Kidney (tissue), 14 donors: ENCODE results near the gene LGALS14. TPM values are rescaled to one million over a fixed set of nuclear protein-coding genes. Genes with fewer than 3 reads are reported as not detected.

Experiments used
- DNase-seq, 5 donors: peaks; one replicate each; pipeline ENCODE4 v3.0.0-alpha.2; 2013 to 2020
- FAIRE-seq: peaks from 2 replicates; lab custom pipeline; 2012; peaks lifted over from hg19 to GRCh38; lab: Jason Lieb, UNC
- H3K27ac ChIP-seq, 2 donors: one replicate each; pipeline ENCODE4 v1.7.0; 2013; ENCODE audit warnings: low read depth in 2 of 2, low read length in 2 of 2, inconsistent platforms in 1 of 2
- H3K27me3 ChIP-seq: one replicate; pipeline ENCODE4 v1.7.1; 2013; ENCODE audit warnings: low read length, inconsistent platforms; ENCODE audit not compliant: control insufficient read depth, insufficient read depth
- H3K36me3 ChIP-seq, 3 donors: one replicate each; pipeline versions ENCODE4 v1.7.0 to v1.7.1; 2013; ENCODE audit warnings: low read length in 3 of 3, control low read depth in 1 of 3, inconsistent platforms in 1 of 3; ENCODE audit not compliant: insufficient read depth in 3 of 3, control insufficient read depth in 2 of 3
- H3K4me1 ChIP-seq, 3 donors: one replicate each; pipeline versions ENCODE4 v1.7.0 to v1.7.1; 2013; ENCODE audit warnings: low read length in 3 of 3, inconsistent platforms in 1 of 3, low read depth in 1 of 3; ENCODE audit not compliant: control insufficient read depth in 2 of 3, insufficient read depth in 2 of 3
- H3K4me3 ChIP-seq, 3 donors: one replicate each; pipeline versions ENCODE4 v1.7.0 to v1.8.1; 2013; ENCODE audit warnings: low read length in 3 of 3, control low read depth in 1 of 3, inconsistent platforms in 1 of 3
- H3K9ac ChIP-seq, 3 donors: one replicate each; pipeline versions ENCODE4 v1.7.0 to v1.7.1; 2013; ENCODE audit warnings: low read length in 3 of 3, control low read depth in 1 of 3, inconsistent platforms in 1 of 3
- H3K9me3 ChIP-seq, 3 donors: one replicate each; pipeline versions ENCODE4 v1.7.0 to v1.7.1; 2013; ENCODE audit warnings: low read length in 3 of 3, control low read depth in 1 of 3, inconsistent platforms in 1 of 3; ENCODE audit not compliant: control insufficient read depth in 2 of 3, insufficient read depth in 1 of 3
- CTCF ChIP-seq: IDR thresholded peaks from 3 replicates; pipeline ENCODE4 v1.5.1; 2012; ENCODE audit warnings: mild to moderate bottlenecking, moderate library complexity, borderline replicate concordance; ENCODE audit not compliant: insufficient read depth; ENCODE audit errors: extremely low read depth
- intact Hi-C: fragments of 100-400 bp; cut with DNase I; formaldehyde crosslinking; loops from one replicate; pipeline ENCODE4 v1.11.1; 2022
- polyA plus RNA-seq: library from polyadenylated mRNA; stranded (reverse); fragments of 350-450 nt; fragmentation: Illumina TruSeq; extraction: RNeasy Lipid Tissue Mini Kit (QIAGEN cat#74804); gene quantifications from one replicate; pipeline ENCODE4 v1.2.3, GENCODE V29; 2014; ENCODE audit warnings: low read depth, low replicate concordance; ENCODE audit not compliant: insufficient read depth
- total RNA-seq: library from RNA; stranded (reverse); fragmentation: NEBNext Ultra II Directional; extraction: Animal tissue kit (Norgen Biotek cat#: 25700); gene quantifications from one replicate; pipeline ENCODE4 v1.2.1, GENCODE V29; 2021
- donor health status: control.
- donor health status: control.
- donor health status: control.
- donor health status: control.
- donor health status: control.
- donor health status: DM: yes; HTN: yes; CAD: no.
- donor health status: Normal renal cell carcinoma (clear cell type).

Gene LGALS14
- total and polyA plus RNA-seq, 2 donors from 2014 or later = not detected

DNA sequence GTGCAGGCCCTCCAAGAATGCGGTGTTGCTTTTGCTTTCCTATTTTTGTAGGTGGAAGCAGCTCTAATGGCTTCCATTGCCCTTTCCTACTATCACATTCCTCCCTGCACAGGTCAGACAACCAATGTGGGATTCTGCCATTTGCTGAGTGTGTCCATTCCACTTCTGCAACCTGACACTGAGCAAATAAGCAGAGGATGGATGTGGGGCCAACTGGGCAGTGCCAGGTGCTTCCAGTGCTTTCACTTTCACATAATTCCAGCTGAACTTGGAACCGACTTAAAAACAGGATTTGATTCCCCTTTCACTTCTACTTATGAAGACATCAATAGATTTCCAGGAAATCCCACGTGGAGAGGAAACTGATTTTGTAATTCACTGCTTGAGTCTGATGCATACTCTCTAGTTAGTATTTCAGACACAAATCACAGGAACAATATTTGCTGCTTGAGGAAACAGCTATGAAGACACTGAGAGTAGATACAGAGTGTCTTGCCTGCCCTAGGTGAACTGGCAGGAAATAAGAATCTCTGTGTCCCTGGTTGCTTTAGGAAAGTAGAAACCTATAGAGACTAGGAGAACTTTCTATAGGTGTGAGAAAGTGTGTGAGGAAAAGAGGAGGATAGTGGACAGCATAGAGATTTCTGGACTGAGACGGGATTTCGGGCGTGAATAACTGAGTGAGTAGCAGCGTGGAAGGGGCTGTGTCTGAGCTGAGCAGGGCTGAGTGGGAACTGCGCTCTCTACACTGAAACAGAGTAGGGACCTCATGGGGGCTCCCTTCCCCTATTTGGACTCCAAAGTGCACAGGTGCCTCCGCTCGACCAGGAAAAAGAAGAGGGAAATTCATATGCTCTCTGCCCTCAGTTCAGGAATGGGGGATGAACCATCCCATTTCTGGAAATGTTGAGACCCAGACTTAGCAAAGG, 26.1 kb upstream of the LGALS14 start:
- Histone ChIP-seq H3K9me3 (no peaks in the 10 kb centered on the region), H3K4me1 (peaks cover 0 to 4% (median 0%) of the 10 kb centered on the region in 3 donors), H3K4me3 (no peak overlapping the region), H3K9ac (no peak overlapping the region), H3K36me3 (no peaks in the 10 kb centered on the region), H3K27me3 (no peaks in the 10 kb centered on the region), H3K27ac (no peak overlapping the region)
- FAIRE-seq = no peak
- TF ChIP-seq CTCF = no peak
- intact Hi-C loops = no loop called here
- peak in 4 of 5 donors; percentile 48 to 85 (median 68) for DNase-seq

- H3K9me3 ChIP-seq = no peaks in the 10 kb centered on the region
- FAIRE-seq (no peak), DNase-seq (peak in 2 of 5 donors; percentile 9 to 27)
- no peak overlapping the region for H3K27ac ChIP-seq
- no peak overlapping the region for H3K4me3 ChIP-seq
- no peaks in the 10 kb centered on the region for H3K27me3 ChIP-seq
- no peak for TF ChIP-seq CTCF
- no peaks in the 10 kb centered on the region for H3K36me3 ChIP-seq
- no peak overlapping the region for H3K9ac ChIP-seq
- intact Hi-C loops = no loop called here
- peaks cover 0 to 4% (median 0%) of the 10 kb centered on the region in 3 donors for H3K4me1 ChIP-seq
Measured at GRCh38 chr19:39679056-39679790, 25.1 kb upstream of the LGALS14 start.

DNA sequence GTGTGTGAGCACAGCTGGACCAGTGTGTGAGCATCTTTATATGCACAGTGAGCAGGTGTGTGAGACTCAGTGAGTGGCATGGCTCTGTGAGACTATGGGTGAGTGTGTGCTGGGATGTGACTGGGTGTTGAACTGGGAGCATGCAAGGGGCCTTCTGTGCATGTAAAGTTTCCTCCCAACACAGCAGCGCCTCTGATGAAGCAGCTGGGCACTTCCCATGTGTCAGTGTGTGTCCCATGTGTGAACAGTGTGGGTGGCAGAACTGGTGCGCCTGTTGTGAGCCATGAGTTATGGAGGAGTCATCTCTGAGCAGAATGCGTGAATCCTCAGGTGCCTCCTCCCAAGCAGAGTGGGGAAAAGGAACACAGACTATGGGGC, 24.5 kb upstream of the LGALS14 start:
- Histone ChIP-seq H3K27ac (no peak overlapping the region), H3K4me1 (peaks cover 0 to 4% (median 0%) of the 10 kb centered on the region in 3 donors), H3K9me3 (no peaks in the 10 kb centered on the region), H3K4me3 (no peak overlapping the region), H3K27me3 (no peaks in the 10 kb centered on the region), H3K36me3 (no peaks in the 10 kb centered on the region), H3K9ac (no peak overlapping the region)
- DNase-seq (no peak), FAIRE-seq (no peak)
- TF ChIP-seq CTCF = no peak
- intact Hi-C loops = no loop called here
